Lower leg skin (tissue), 3 donors: ENCODE data around the gene ZSCAN10.

Source experiments
- POLR2A ChIP-seq, 2 donors: fragments of 450-650 bp; IDR thresholded peaks; one replicate each; pipeline ENCODE4 v1.6.1; 2016 to 2017; ENCODE audit warnings: antibody characterized with exemption in 2 of 2, mild to moderate bottlenecking in 1 of 2, moderate library complexity in 1 of 2
- TF ChIP-seq, protein P1 (sequence below), 3 donors: fragments of 450-650 bp; IDR thresholded peaks; one replicate each; pipeline ENCODE4 v1.5.1; 2016; ENCODE audit warnings: antibody characterized with exemption in 3 of 3, mild to moderate bottlenecking in 3 of 3, moderate library complexity in 2 of 3

GRCh38 chr16:3084969-3085670 lies 14.0 kb downstream of the ZSCAN10 start:
- TF ChIP-seq, protein P1, sequence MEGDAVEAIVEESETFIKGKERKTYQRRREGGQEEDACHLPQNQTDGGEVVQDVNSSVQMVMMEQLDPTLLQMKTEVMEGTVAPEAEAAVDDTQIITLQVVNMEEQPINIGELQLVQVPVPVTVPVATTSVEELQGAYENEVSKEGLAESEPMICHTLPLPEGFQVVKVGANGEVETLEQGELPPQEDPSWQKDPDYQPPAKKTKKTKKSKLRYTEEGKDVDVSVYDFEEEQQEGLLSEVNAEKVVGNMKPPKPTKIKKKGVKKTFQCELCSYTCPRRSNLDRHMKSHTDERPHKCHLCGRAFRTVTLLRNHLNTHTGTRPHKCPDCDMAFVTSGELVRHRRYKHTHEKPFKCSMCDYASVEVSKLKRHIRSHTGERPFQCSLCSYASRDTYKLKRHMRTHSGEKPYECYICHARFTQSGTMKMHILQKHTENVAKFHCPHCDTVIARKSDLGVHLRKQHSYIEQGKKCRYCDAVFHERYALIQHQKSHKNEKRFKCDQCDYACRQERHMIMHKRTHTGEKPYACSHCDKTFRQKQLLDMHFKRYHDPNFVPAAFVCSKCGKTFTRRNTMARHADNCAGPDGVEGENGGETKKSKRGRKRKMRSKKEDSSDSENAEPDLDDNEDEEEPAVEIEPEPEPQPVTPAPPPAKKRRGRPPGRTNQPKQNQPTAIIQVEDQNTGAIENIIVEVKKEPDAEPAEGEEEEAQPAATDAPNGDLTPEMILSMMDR (IDR thresholded peaks at IDR 0.05), result no peak
- TF ChIP-seq POLR2A (IDR thresholded peaks at IDR 0.05), result no peak
